ENCODE results near the gene ODAD4.

Gene ODAD4

GRCh38 chr17:41942626-41943373 is 12.4 kb downstream of the ODAD4 start:
- DNase-seq: no peak

- no peak for DNase-seq
These were observed 13.1 kb downstream of the ODAD4 start for GRCh38 chr17:41943492-41943891.

GRCh38 chr17:41944943-41945342 is 14.5 kb downstream of the ODAD4 start:
- no peak for DNase-seq

- DNase-seq: no peak
These were observed 18.5 kb downstream of the ODAD4 start for GRCh38 chr17:41948762-41949460.

GRCh38 chr17:41956522-41956921 is 26.1 kb downstream of the ODAD4 start:
- no peak for DNase-seq

- DNase-seq: peak; percentile 19
These were observed 26.8 kb downstream of the ODAD4 start for GRCh38 chr17:41957031-41957868.

GRCh38 chr17:41957869-41958439 is 27.5 kb downstream of the ODAD4 start:
- DNase-seq: no peak

GRCh38 chr17:41959030-41959335 is 28.6 kb downstream of the ODAD4 start:
- DNase-seq: no peak

GRCh38 chr17:41959336-41960095 is 29.1 kb downstream of the ODAD4 start:
- DNase-seq: peak; percentile 51

GRCh38 chr17:41962111-41962510 is 31.7 kb downstream of the ODAD4 start:
- DNase-seq: no peak

GRCh38 chr17:41962768-41963434 is 32.5 kb downstream of the ODAD4 start:
- DNase-seq: peak; percentile 15

GRCh38 chr17:41965694-41966462 is 35.5 kb downstream of the ODAD4 start:
- DNase-seq: peak; percentile 71

GRCh38 chr17:41966463-41967140 is 36.2 kb downstream of the ODAD4 start, which contains the start of gene CNP:
Gene CNP (plus strand): TSS chr17:41966795. CDS start chr17:41966885, 90 bp downstream.
- peak; percentile 44 for DNase-seq

GRCh38 chr17:41967141-41967920 is 36.9 kb downstream of the ODAD4 start:
- no peak for DNase-seq

GRCh38 chr17:41967921-41968578 is 37.6 kb downstream of the ODAD4 start:
- DNase-seq: no peak

- no peak for DNase-seq
These were observed 38.3 kb downstream of the ODAD4 start for GRCh38 chr17:41968676-41969075.

GRCh38 chr17:41970901-41971331 is 40.5 kb downstream of the ODAD4 start:
- no peak for DNase-seq

GRCh38 chr17:41971721-41972523 is 41.5 kb downstream of the ODAD4 start:
- no peak for DNase-seq

Data from kidney glomerular epithelial cell (primary cell).